Rectal smooth muscle tissue (tissue), 1 donor: ENCODE data around the gene SLC66A1.

ENCODE experiments used
- H3K27ac ChIP-seq: one replicate; pipeline ENCODE4 v1.7.0; 2013; ENCODE audit warnings: low read depth, low read length, inconsistent platforms
- H3K27me3 ChIP-seq: one replicate; pipeline ENCODE4 v1.7.0; 2013; ENCODE audit warnings: low read length; ENCODE audit not compliant: control insufficient read depth, insufficient read depth
- H3K36me3 ChIP-seq: one replicate; pipeline ENCODE4 v1.7.0; 2013; ENCODE audit warnings: low read length; ENCODE audit not compliant: control insufficient read depth, insufficient read depth
- H3K4me1 ChIP-seq: one replicate; pipeline ENCODE4 v1.7.0; 2013; ENCODE audit warnings: low read length; ENCODE audit not compliant: control insufficient read depth, insufficient read depth
- H3K4me3 ChIP-seq: one replicate; pipeline ENCODE4 v1.7.0; 2013; ENCODE audit warnings: low read length
- H3K9ac ChIP-seq: one replicate; pipeline ENCODE4 v1.7.0; 2013; ENCODE audit warnings: low read length

The SLC66A1 gene

GRCh38 chr1:19342894-19343616 lies 30.9 kb downstream of the SLC66A1 start:
- H3K9ac ChIP-seq: no peak overlapping the region
- no peak overlapping the region for H3K4me3 ChIP-seq
- no peak overlapping the region for H3K27ac ChIP-seq
- no peaks in the 10 kb centered on the region for H3K4me1 ChIP-seq
- peaks cover 29% of the 10 kb centered on the region for H3K36me3 ChIP-seq
- H3K27me3 ChIP-seq: no peaks in the 10 kb centered on the region

- no peaks in the 10 kb centered on the region for H3K27me3 ChIP-seq
- peaks cover 26% of the 10 kb centered on the region for H3K36me3 ChIP-seq
- H3K27ac ChIP-seq: no peak overlapping the region
- H3K4me3 ChIP-seq: no peak overlapping the region
- H3K4me1 ChIP-seq: no peaks in the 10 kb centered on the region
- no peak overlapping the region for H3K9ac ChIP-seq
Observed at GRCh38 chr1:19343617-19344350, 31.7 kb downstream of the SLC66A1 start.

DNA sequence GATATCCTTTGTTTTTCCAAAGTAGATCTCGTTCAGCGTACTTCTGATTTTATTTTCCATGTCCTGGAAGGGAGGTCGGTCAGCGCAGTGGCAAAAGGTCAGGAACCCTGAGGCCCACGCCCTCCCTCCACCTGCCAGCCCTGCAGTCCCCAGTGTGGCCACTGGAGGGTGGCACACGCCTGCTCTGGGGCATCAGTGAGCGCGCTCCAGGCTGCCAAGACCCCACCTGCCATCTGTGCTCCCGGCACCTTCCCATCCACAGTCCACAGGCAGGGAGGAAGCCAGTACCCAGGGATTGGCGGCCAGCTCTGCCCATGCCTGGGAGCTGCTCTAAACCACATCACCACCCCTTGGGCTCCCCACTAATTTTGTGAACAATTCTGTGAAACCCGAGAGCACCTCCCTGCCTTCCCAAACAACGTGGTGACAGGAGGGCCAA lies 32.3 kb downstream of the SLC66A1 start:
- Histone ChIP-seq H3K4me3 (no peak overlapping the region), H3K36me3 (peaks cover 24% of the 10 kb centered on the region), H3K27ac (no peak overlapping the region), H3K27me3 (no peaks in the 10 kb centered on the region), H3K9ac (no peak overlapping the region), H3K4me1 (no peaks in the 10 kb centered on the region)

GRCh38 chr1:19344831-19345230 lies 32.7 kb downstream of the SLC66A1 start:
- Histone ChIP-seq H3K4me1 (no peaks in the 10 kb centered on the region), H3K4me3 (no peak overlapping the region), H3K27ac (no peak overlapping the region), H3K27me3 (no peaks in the 10 kb centered on the region), H3K9ac (no peak overlapping the region), H3K36me3 (peaks cover 23% of the 10 kb centered on the region)

DNA sequence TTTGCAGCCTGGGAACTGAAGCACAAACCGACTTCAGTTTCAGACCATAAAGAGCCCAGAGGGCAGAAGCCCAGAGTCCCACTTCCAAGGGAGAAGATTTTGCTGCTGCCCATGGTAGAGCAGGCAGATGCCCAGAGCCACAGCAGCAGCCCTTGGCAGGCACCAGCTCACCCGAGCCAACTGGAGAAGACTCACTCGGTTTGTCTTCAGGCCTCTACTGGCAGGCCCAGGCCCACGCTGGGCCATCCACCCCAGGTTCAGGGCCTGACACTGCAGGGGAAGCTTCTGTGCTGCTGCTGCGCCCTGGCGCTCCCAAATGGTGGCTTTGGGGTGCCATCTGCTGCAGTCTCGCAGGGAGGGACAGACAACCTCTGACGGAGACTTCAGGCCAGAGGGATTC lies 33.3 kb downstream of the SLC66A1 start:
- Histone ChIP-seq H3K9ac (no peak overlapping the region), H3K4me3 (no peak overlapping the region), H3K36me3 (peaks cover 27% of the 10 kb centered on the region), H3K4me1 (no peaks in the 10 kb centered on the region), H3K27ac (no peak overlapping the region), H3K27me3 (no peaks in the 10 kb centered on the region)

DNA sequence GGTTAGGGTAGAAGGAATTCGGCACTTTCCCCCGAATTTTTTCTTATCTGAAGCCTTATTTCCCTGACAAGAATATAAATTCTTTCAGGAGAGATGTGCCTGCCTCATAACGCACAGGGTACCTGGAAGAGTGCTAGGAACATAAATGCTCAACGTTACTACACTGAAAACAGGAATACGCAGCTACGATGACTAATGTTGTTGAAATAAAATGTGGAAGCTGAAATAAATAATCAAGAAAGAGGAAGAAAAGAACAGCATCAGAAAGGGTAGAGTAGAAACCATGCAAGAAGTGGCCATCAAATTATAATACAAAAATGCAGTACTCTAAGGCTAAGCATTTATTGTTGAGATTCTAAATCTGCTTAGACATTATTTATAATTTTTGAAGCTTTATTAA lies 33.9 kb downstream of the SLC66A1 start:
- Histone ChIP-seq H3K36me3 (peaks cover 27% of the 10 kb centered on the region), H3K4me3 (no peak overlapping the region), H3K27me3 (no peaks in the 10 kb centered on the region), H3K9ac (no peak overlapping the region), H3K4me1 (no peaks in the 10 kb centered on the region), H3K27ac (no peak overlapping the region)

DNA sequence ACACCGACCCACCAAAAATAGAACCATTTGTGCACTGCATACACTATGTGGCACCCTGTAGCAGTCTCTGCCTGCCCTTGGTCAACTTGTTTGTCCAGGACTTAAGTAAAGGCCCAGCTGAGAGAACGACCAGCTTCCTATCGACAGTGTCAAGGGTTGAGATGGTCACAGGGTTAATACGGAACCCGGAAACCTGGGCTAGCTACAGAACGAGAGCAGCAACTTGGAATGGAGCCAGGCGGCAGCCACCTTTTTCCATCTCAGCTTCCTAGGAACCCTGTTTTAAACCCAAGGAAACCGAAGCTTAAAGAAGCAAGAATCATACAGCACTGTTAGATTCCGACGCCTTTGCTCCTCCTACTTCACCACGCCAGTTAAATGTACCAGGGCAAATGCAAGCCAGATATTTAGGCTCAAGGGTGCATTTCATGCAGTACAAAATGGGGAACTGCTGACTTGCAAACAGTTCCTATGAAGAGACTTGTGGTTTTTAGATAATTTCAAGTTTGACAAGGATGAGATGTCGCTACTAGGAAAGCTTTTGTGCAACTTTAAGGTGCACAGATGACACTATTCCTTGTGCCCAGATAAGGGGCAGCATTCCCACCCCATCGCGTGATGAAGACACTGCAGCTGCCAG lies 35.5 kb downstream of the SLC66A1 start:
- H3K36me3 ChIP-seq: peaks cover 26% of the 10 kb centered on the region
- no peak overlapping the region for H3K27ac ChIP-seq
- H3K9ac ChIP-seq: no peak overlapping the region
- H3K4me3 ChIP-seq: no peak overlapping the region
- peaks cover 13% of the 10 kb centered on the region for H3K4me1 ChIP-seq
- H3K27me3 ChIP-seq: no peaks in the 10 kb centered on the region

GRCh38 chr1:19348441-19349198 lies 36.5 kb downstream of the SLC66A1 start:
- no peak overlapping the region for H3K9ac ChIP-seq
- H3K27me3 ChIP-seq: no peaks in the 10 kb centered on the region
- peaks cover 21% of the 10 kb centered on the region for H3K36me3 ChIP-seq
- H3K4me3 ChIP-seq: no peak overlapping the region
- H3K27ac ChIP-seq: no peak overlapping the region
- peaks cover 13% of the 10 kb centered on the region for H3K4me1 ChIP-seq

DNA sequence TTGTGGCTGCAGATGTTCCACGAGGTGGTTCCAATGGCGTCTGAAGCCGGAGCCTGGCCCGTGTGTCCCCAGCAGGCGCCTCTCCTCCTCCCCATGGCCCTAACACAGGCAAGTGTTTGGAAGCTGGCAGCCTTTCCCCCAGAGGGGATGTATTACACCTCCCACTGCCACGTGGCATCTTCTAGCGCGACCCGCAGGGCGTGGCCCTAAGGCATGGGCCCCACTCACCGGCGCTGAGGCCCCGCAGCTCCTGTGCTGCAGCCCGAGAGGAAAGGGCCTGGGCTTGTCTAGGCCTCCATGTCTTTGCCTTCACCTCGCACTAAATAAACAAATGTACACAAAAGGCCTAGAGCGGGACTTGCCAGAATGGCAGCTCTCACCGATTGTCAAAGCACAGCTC lies 37.9 kb downstream of the SLC66A1 start:
- H3K4me3 ChIP-seq: no peak overlapping the region
- no peaks in the 10 kb centered on the region for H3K27me3 ChIP-seq
- peak overlapping the region; percentile 6 for H3K27ac ChIP-seq
- H3K9ac ChIP-seq: no peak overlapping the region
- peaks cover 13% of the 10 kb centered on the region for H3K4me1 ChIP-seq
- H3K36me3 ChIP-seq: peaks cover 27% of the 10 kb centered on the region

DNA sequence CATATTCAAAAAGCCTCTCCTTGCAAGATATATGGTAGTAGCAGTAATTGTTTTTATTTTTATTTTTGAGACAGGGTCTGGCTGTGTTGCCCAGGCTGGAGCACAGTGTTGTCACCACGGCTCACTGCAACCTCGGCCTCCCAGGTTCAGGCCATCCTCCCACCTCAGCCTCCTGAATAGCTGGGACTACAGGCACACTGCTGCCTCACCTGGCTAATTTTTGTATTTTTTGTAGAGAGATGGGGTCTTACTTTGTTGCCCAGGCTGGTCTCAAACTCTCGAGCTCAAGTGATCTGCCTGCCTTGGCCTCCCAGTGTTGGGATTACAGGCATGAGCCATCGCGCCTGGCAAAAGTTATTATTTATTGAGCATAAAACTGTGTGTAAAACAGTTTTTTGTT lies 38.4 kb downstream of the SLC66A1 start:
- Histone ChIP-seq H3K4me1 (peaks cover 13% of the 10 kb centered on the region), H3K36me3 (peaks cover 26% of the 10 kb centered on the region), H3K4me3 (no peak overlapping the region), H3K27ac (no peak overlapping the region), H3K9ac (no peak overlapping the region), H3K27me3 (no peaks in the 10 kb centered on the region)

- Histone ChIP-seq H3K4me3 (no peak overlapping the region), H3K27me3 (no peaks in the 10 kb centered on the region), H3K4me1 (peaks cover 13% of the 10 kb centered on the region), H3K36me3 (peaks cover 37% of the 10 kb centered on the region), H3K9ac (no peak overlapping the region), H3K27ac (peak overlapping the region; percentile 69)
Observed at GRCh38 chr1:19351873-19352272, 39.7 kb downstream of the SLC66A1 start.

DNA sequence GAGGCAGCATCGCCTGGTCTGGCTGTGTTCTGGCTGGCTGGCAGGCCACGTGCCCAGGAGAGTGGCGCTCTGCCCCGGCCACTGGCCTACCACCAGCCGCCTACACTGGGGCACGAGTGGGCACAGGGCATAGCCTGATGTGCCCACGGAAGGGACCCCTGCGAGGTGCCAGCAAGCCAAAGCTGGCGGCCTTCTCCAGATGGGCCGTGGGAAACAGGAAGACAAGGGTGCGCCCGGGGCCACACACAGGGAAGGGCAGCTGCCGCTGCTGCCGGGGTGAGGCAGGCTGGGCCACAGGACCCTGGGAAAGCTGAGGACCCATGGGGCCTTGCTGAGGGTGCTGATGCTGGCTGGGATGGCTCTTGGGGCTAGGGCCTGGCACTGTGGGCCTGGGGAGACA lies 40.7 kb downstream of the SLC66A1 start:
- Histone ChIP-seq H3K4me1 (peaks cover 13% of the 10 kb centered on the region), H3K36me3 (peaks cover 37% of the 10 kb centered on the region), H3K27me3 (no peaks in the 10 kb centered on the region), H3K9ac (no peak overlapping the region), H3K4me3 (no peak overlapping the region), H3K27ac (peak overlapping the region; percentile 69)
